GM18511 (cell line): Measurements from ENCODE around the gene WASHC3.
"Not testable (repeated sequence)": the region's sequence is repeated elsewhere in the genome, so short reads cannot be mapped to it uniquely, and the experiment has no call there.

Source experiments
- ATAC-seq: cut with Tn5 transposase; IDR thresholded peaks from one replicate; pipeline ENCODE4 v1.9.1; 2021; ENCODE audit warnings: mild to moderate bottlenecking, moderate library complexity; ENCODE audit not compliant: unreplicated experiment

The WASHC3 gene

GRCh38 chr12:102051431-102051965, 10.3 kb downstream of the WASHC3 start:
- no peak for ATAC-seq

DNA sequence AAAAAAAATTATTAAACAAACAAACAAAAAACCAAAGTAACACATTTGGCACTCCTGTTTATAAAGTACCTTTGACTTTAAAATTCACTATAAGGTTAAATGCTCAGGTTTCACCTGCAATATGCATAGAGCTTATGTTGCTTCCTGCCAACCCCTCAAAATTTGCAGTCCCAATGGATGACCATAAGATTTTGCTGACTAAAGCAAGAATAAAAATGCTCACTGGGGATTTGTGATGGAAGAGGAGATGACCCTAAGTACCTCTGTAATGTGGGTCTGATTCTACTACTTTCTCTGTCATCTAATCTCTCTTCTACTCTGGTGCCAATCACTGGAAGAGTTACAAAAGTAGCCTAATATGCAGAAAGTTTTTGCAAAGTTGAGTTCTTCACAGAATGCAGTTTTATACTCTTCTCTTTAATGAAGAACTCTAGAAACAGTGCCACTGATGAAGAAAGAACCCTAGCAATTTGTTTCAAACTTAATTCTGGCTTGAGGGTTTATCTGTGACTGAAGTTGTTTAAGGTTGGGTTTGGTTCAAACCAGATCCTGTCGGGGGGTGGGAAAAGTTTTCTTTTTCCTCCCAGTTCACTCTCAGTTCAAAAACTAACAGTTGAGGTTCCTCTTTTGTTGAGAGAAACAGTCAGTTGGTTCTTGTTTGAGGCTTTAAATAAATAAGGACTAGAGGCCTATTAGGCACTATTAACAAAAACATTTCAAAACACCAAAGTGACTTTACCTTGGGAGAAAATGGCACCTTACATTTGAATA, 10.9 kb downstream of the WASHC3 start:
- no peak for ATAC-seq

DNA sequence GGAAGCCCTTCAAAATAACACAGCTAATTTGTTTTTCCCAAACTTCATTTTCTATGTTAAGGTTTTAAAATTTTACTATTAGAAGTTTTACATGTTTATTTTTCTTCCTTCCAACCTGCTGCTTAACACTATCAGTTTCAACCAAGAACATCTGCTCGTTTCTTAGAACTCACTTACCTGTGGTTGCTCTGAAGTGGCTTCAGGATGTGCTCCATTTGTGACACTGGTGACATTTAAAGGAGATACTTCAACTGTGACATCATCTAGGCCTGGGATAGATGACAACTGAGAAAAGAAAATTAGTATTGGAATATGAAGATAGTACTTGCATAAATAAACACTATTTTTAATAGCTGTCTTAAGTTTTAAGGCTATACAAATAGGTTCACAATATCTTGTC, 17.9 kb downstream of the WASHC3 start:
- peak; percentile 67 for ATAC-seq

DNA sequence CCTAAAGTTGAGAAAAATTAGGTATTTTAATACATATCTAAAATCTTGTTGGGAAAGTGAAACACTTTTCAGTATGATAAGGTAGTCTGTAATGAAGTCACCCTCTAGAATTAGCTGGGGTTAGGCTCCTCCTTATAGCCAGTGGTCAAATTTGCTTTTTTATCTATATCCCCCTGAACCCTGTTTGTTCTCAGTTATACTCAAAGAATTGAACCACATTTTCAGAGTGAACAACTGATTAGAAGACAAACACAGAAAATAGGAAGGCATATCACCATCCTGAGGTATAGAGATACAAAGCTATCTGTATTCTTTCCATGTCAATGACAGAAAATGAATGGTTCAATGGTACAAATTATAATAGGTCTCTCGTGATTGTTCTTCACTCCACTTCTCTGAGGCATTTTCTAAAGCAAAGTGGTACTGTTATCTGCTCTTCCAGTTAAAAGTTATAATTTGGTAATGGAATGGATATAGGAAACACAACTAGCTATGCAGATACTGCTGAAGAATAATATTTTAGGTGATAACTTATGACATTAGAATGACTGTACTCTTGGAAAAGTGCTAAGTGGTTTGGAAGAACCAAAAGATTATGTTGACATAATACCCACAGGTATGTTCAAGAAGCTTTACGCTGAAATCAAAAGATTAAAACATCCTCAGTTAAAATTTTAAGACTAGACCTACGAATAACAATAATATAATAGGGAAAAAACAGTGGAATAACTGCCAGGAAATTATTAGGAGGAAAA, 27.6 kb downstream of the WASHC3 start:
- ATAC-seq: no peak

DNA sequence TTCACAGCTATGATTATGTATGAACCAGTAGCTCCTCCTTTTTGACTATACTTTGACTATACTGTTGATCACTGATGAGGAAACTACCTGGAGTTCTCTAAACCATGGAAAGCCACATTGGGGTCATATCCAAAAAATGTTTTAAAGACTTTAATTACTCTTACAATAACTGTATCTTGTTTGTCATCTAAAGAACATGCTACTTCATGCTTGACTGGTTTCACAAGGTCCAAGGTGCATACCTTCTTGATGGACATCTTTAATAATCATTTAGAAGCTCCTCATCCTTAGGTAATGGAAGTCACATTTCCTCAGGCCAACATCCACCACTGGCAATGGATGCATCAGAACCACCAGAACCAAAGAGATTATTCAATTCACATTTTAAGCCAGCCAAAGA, 29.9 kb downstream of the WASHC3 start:
- ATAC-seq: no peak

DNA sequence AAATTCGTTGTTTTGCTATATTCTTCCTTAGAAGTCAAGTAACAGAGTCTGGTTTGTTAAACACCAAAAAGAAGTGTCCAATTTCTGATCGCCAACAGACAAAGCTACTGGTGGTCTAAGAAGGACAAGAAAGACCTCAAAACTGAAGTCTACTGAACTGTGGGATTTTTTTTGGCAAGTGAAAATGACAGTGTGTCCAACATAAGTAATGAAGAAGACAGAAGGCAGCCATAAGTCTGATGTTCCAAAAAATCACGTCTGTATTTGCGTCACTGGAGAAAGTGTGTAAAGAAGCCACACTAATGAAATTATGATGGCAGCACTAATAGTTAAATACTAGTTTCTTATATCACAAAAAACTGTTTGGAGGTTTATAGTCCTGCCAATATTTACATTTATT, 32.6 kb downstream of the WASHC3 start:
- no peak for ATAC-seq

DNA sequence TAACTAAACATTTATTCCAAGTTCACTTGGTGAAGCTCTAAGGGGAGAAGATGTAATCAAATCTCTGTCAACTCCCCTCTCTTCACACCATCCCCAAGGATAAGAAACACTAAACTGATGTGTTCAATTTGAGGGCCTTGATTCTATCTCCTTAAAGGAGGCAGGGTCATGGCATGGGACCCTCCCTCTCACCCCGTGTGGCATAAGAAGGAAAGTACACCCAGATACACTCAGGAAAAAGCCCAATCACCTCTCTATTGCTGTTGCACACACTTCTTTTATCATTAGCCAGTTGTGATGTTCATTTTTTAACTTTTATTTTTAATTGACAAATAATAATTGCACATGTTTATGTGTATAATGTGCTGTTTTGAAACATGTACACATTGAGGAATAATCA, 35.1 kb downstream of the WASHC3 start:
- ATAC-seq: no peak

DNA sequence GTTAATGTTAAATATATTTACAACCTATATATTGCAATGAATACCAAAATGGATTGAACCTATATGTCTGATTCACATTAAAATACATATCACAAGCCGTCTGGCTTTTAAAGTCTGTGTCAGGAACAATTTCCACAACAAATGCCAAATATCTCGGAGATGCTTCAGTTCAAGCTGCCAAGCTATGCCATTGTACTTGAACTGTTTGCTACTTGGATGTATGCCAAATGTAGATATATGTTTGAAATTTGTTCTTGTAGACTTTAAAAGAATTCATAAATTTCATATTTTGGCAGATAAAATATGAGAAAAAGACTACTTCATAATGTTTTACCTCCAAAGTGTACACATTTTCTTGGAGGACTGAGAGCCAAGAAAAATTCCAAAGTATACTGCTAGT, 37.0 kb downstream of the WASHC3 start:
- no peak for ATAC-seq

- no peak for ATAC-seq
These were observed 38.4 kb downstream of the WASHC3 start for GRCh38 chr12:102023343-102023930.

GRCh38 chr12:102022286-102022685, 39.5 kb downstream of the WASHC3 start:
- no peak for ATAC-seq

DNA sequence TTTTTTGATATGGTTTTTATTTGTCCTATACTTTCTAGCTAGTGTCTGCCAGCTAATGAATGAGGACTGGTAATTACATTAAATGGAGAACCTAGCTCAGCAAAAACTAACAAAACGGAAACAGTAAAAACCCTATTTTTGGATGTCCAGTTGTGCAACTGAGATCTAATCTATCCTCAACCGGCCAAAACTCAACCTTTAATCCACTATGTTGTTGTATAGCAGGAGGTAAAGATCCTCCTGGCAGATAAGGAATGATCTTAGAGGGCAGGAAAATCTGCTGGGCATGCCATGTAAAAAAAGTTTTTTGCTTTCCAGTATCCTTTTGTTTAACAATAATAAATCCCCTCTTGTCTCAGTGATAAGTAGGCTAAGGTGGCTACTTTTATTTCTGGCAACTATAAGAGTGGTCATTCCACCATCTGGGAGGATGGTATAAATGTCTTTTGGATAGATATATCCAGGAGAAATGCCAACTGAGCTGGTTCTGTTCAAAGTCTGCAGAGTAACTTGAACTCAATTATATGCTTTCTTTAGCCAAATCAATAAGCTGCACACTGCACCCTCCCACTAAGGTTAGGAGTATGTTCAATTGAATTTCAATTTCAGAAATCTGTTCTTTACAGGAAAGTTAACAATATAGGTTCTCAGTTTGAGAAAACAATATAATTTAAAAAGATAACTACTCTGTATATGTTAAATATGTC, 40.1 kb downstream of the WASHC3 start:
- ATAC-seq: no peak

DNA sequence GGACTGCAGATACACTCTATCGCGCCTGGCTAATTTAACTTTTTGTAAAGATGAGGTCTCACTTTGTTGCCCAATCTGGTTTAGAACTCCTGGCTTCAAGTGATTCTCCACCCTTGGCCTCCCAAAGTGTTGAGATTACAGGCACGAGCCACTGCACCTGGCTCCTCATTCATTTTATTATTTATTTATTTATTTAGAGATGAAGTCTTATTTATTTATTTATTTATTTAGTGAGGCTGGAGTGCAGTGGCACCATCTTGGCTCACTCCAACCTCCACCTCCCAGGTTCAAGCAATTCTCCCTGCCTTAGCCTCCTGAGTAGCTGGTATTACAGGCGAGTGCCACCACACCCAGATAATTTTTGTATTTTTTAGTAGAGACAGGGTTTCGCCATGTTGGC, 43.2 kb downstream of the WASHC3 start:
- ATAC-seq: not testable (repeated sequence)

DNA sequence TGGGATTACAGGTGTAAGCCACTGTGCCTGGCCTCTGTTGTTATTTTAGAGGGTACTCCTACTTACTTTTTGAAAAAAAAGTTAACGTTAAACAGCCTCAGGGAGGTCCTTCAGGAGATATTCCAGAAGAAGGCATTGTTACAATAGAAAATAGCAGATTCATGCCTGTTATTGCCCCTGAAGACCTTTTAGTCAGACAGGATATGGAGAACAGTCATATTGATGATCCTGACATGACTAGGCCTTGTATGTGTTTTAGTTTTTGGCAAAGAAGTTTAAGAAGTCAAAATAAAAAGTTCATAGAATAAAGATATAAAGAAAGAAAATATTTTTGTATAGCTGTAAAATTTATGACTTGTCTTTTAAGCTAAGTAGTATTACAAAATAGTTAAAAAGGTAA, 45.3 kb downstream of the WASHC3 start:
- ATAC-seq: no peak

DNA sequence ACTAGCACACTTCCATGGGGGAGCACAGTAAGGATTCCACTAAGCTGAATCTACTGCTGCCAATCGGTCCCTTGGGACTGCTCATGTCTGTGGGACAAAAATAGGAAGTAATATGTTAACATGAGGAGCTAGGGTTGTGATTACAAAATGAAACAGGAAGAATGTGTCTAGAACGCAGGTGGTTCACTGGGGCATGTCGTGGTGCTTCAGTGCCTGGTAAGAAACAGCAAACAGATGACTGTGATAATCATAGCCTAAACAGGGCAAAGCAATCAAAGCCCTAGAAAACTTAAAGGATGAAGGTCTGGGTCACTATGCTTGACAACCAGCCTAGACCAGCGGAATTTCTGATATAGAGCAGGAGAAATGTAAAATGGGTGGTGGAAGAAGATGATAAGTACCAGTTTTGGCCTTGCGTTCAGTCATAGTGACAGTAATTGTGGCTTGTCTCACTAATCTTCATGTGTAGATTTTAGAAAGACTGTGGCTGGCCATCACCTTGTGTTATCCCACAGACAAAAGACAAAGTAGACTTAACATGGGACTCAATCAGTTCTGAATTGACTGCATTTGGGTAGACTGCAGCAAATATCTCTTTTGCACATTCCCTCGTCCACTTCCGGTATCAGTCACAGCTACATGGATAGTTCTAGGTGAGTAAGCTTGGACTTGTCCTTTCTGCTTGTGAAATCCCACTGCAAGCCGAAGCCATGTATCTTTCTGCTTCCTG, 51.4 kb downstream of the WASHC3 start:
- peak; percentile 97 for ATAC-seq

DNA sequence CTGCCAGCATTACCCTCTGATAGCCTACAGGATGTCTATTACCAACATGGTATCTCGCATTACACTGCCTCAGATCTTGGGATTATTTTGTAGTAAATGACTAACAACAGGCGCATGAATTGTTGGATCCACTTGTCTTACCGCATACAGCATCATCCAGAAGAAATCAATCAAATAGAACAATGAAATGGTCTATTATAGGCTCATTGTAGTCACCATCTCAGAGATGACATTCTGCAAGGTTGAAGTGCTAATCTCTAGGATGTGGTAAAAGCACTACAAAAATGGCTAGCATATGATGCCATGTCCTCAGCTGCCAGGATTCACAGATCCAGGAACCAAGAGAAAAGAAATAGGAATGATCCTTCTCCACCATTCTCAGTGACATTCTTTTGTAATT, 52.0 kb downstream of the WASHC3 start:
- ATAC-seq: peak; percentile 18

- no peak for ATAC-seq
These were observed 53.1 kb downstream of the WASHC3 start for GRCh38 chr12:102008615-102009126.

- ATAC-seq: no peak
These were observed 56.5 kb downstream of the WASHC3 start for GRCh38 chr12:102005256-102005655.

DNA sequence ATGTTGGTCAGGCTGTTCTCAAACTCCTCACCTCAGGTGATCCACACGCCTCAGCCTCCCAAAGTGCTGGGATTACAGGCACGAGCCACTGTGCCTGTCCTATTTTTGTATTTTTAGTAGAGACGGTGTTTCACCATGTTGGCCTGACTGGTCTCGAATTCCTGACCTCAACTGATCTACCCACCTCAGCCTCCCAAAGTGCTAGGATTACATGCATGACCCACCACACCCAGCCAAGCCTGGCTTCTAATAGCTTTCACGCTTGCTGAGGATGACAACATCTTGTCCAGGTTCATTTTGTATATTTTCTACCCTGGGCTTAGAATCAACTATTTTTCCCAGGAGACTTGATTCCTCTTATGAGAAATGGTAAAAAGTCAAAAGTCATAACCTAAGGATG, 64.7 kb downstream of the WASHC3 start:
- no peak for ATAC-seq

DNA sequence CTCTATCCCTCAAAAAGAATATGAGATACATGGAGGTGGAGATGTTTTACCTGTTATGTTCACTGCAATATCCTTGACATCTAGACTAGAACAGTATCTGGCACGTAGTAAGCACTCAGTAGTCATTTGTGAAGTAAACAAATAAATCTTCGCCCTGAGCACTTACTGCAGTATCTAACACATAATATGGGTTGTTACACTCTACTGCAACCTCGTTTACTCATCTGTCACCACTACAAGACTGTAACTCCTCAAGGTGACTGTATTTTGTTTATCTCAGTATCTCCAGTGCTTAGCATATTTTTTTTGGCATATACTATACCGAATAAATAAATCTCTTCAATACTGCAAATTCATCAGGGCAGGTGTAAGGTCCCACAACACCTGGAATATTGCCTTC, 66.1 kb downstream of the WASHC3 start:
- no peak for ATAC-seq

DNA sequence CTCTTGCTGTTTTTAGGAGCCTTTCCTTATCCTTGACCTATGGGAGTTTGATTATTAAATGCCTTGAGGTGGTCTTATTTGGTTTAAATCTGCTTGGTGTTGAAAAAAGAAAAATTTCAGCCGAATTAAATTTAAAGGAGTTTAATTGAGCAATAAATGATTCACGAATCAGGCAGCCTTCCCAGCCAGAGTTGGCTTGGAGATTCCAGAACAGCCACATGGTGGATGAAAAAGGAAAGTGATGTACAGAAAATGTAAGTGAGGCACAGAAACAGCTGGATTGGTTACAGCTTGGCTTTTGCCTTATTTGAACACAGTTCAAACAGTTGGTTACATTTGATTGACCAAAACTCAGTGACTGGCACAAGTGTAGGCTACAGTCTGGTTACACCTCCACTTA, 69.7 kb downstream of the WASHC3 start:
- no peak for ATAC-seq
